GM13977 (cell line): ENCODE data around the gene DISC1.

Experiments
- DNase-seq: peaks from one replicate; pipeline ENCODE4 v3.0.0; 2012; ENCODE audit warnings: low spot score
- in situ Hi-C: fragments of 300-500 bp; cut with MboI; formaldehyde crosslinking; loops from one replicate; pipeline ENCODE4 v1.12.0; 2022; ENCODE audit warnings: low sequenced_read_pairs, low pct_unique_long_range_greater_than_20kb, mixed read lengths, inconsistent platforms; ENCODE audit not compliant: unreplicated experiment
- TF ChIP-seq, protein P1 (sequence below): IDR thresholded peaks from 2 replicates; pipeline ENCODE4 v1.5.1; 2012; ENCODE audit warnings: mild to moderate bottlenecking, control low read depth; ENCODE audit not compliant: insufficient read depth; ENCODE audit errors: extremely low read depth, missing control alignments

The DISC1 gene

GRCh38 chr1:231856894-231857293 lies 230.3 kb downstream of the DISC1 start:
- in situ Hi-C loops: no loop called here
- no peak for DNase-seq
- TF ChIP-seq, protein P1, sequence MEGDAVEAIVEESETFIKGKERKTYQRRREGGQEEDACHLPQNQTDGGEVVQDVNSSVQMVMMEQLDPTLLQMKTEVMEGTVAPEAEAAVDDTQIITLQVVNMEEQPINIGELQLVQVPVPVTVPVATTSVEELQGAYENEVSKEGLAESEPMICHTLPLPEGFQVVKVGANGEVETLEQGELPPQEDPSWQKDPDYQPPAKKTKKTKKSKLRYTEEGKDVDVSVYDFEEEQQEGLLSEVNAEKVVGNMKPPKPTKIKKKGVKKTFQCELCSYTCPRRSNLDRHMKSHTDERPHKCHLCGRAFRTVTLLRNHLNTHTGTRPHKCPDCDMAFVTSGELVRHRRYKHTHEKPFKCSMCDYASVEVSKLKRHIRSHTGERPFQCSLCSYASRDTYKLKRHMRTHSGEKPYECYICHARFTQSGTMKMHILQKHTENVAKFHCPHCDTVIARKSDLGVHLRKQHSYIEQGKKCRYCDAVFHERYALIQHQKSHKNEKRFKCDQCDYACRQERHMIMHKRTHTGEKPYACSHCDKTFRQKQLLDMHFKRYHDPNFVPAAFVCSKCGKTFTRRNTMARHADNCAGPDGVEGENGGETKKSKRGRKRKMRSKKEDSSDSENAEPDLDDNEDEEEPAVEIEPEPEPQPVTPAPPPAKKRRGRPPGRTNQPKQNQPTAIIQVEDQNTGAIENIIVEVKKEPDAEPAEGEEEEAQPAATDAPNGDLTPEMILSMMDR: no peak

- TF ChIP-seq, protein P1: no peak
- in situ Hi-C loops: no loop called here
- no peak for DNase-seq
These were observed 231.1 kb downstream of the DISC1 start for GRCh38 chr1:231857609-231858135.

- no peak for DNase-seq
- in situ Hi-C loops: no loop called here
- TF ChIP-seq, protein P1: no peak
These were observed 233.9 kb downstream of the DISC1 start for GRCh38 chr1:231860221-231861088.

DNA sequence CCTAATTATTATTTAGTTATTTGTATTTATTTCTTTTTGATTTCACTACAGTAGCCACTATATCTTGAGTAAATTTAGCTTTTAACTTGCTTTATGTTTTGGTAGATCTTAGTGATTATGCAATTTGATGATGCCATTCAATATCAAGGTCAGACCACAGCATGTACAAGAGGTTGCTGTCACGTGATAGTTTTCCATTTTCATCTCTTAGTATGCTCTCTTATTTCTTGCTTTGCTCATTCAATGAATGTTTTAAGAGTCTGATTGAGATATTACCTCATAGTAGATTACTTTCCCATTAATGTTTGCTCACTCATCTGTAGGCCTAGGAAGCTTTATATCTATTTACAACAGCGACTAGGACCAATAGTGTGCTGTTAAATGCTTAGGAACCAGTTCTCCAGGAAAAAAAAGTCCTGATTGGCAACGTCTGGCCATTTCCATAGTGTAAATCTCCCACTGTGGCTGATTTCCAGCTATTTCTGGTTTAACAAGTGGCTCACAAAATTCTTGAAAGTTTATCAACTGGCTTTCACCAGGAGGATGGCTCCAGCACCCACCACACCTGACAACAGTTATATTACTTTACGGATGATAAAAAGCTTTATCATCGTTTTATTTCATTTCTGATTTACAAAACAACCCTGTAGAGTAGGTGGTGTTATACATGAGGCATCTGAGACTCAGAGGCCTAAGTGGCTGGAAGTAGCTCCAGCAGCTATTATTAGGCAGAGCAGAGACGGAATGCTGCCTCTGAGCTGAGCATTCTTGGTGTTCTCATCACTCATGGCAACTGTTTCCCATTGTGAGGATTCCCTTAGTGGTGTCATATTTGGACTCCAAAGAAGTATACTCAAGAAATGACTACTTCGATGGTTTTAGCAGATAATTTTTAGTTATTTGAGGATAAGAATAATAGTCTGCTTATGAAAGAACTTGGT lies 235.2 kb downstream of the DISC1 start:
- no peak for DNase-seq
- in situ Hi-C loops: no loop called here
- TF ChIP-seq, protein P1: no peak

DNA sequence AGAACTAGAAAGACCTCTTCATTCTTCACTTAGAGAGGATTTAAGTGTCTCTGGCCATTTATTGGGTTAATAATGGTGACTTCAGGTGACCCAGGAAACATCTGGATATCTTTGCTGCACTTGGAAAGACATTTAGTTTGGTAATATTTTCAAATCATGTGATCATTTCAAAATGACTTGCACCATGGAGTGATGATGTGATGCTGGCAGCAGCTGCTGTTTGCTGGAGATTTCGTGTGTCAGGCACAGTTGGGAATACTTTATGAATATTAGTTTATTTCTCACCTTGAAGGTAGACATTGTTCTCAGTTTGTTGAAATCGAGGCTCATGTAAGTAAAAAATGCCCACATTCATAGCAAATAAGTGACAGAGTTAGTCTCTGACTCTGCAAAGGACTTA lies 236.0 kb downstream of the DISC1 start:
- in situ Hi-C loops: no loop called here
- no peak for DNase-seq
- TF ChIP-seq, protein P1: no peak

GRCh38 chr1:231865331-231865730 lies 238.7 kb downstream of the DISC1 start:
- no peak for DNase-seq
- TF ChIP-seq, protein P1: no peak
- in situ Hi-C loops: no loop called here
